Lower lobe of right lung (tissue), 2 donors: ENCODE results near the gene C2orf92. TPM values are rescaled to one million over a fixed set of nuclear protein-coding genes. Genes with fewer than 3 reads are reported as not detected.

ENCODE experiments used
- ATAC-seq, 2 donors: fragments of 200-7000 bp; cut with Tn5 transposase; one replicate each; pipeline ENCODE4 v1.9.1; 2020 to 2022; ENCODE audit warnings: mild to moderate bottlenecking in 2 of 2, moderate library complexity in 2 of 2
- DNase-seq: peaks from one replicate; pipeline ENCODE4 v3.0.0-alpha.2; 2020
- H3K27ac ChIP-seq: fragments of 200-600 bp; one replicate; pipeline ENCODE4 v1.8.0; 2022
- H3K27me3 ChIP-seq: fragments of 200-600 bp; one replicate; pipeline ENCODE4 v1.8.0; 2022; ENCODE audit warnings: low read depth
- H3K36me3 ChIP-seq: fragments of 200-600 bp; one replicate; pipeline ENCODE4 v1.8.0; 2022; ENCODE audit warnings: mild to moderate bottlenecking
- H3K4me1 ChIP-seq: fragments of 200-600 bp; one replicate; pipeline ENCODE4 v1.8.0; 2022
- H3K4me3 ChIP-seq: fragments of 200-600 bp; one replicate; pipeline ENCODE4 v1.8.0; 2022; ENCODE audit warnings: mild to moderate bottlenecking
- H3K9me3 ChIP-seq: fragments of 200-600 bp; one replicate; pipeline ENCODE4 v1.8.0; 2022
- CTCF ChIP-seq: fragments of 200-600 bp; IDR thresholded peaks from one replicate; pipeline ENCODE4 v1.8.0; 2022; ENCODE audit warnings: antibody characterized with exemption, mild to moderate bottlenecking
- intact Hi-C: fragments of 100-400 bp; cut with DNase I; formaldehyde crosslinking; loops from one replicate; pipeline ENCODE4 v1.11.0; 2022
- total RNA-seq: library from RNA; stranded (reverse); fragmentation: NEBNext Ultra II Directional; extraction: Animal tissue kit (Norgen Biotek cat#: 25700); gene quantifications from one replicate; pipeline ENCODE4 v1.2.1, GENCODE V29; 2021
- donor health status: DM: no; HTN: yes; CAD: no; lungs with severe emphysema.

C2orf92 gene
- total RNA-seq, 1 donor from 2014 or later = 15.1 TPM

- intact Hi-C loops = no loop called here
- DNase-seq = no peak
- H3K27ac ChIP-seq = no peak overlapping the region
Observed at GRCh38 chr2:97701186-97701585, 31.7 kb downstream of the C2orf92 start.

GRCh38 chr2:97701851-97702465 is 32.4 kb downstream of the C2orf92 start:
- intact Hi-C loops = no loop called here
- no peak for DNase-seq
- no peaks in the 10 kb centered on the region for H3K36me3 ChIP-seq
- no peak overlapping the region for H3K4me3 ChIP-seq
- ATAC-seq = no peak
- no peaks in the 10 kb centered on the region for H3K9me3 ChIP-seq
- H3K27ac ChIP-seq = no peak overlapping the region
- TF ChIP-seq CTCF = no peak
- H3K4me1 ChIP-seq = no peaks in the 10 kb centered on the region
- no peaks in the 10 kb centered on the region for H3K27me3 ChIP-seq

More at GRCh38 chr2:97701186-97701585, 31.7 kb downstream of the C2orf92 start:
- H3K4me1 ChIP-seq = no peaks in the 10 kb centered on the region
- no peaks in the 10 kb centered on the region for H3K27me3 ChIP-seq
- TF ChIP-seq CTCF = no peak
- no peak overlapping the region for H3K4me3 ChIP-seq
- ATAC-seq = no peak
- no peaks in the 10 kb centered on the region for H3K36me3 ChIP-seq
- H3K9me3 ChIP-seq = no peaks in the 10 kb centered on the region

- intact Hi-C loops = no loop called here
- H3K36me3 ChIP-seq = no peaks in the 10 kb centered on the region
- H3K4me3 ChIP-seq = no peak overlapping the region
Observed at GRCh38 chr2:97702731-97703470, 33.4 kb downstream of the C2orf92 start.

GRCh38 chr2:97703741-97704140 is 34.2 kb downstream of the C2orf92 start:
- intact Hi-C loops = no loop called here

More at GRCh38 chr2:97702731-97703470, 33.4 kb downstream of the C2orf92 start:
- peaks cover 7% of the 10 kb centered on the region for H3K27me3 ChIP-seq
- DNase-seq = no peak
- H3K9me3 ChIP-seq = no peaks in the 10 kb centered on the region
- no peaks in the 10 kb centered on the region for H3K4me1 ChIP-seq
- no peak for TF ChIP-seq CTCF
- H3K27ac ChIP-seq = no peak overlapping the region
- ATAC-seq = no peak

GRCh38 chr2:97704989-97705388 is 35.5 kb downstream of the C2orf92 start:
- intact Hi-C loops = no loop called here
- no peaks in the 10 kb centered on the region for H3K4me1 ChIP-seq
- no peak for DNase-seq
- H3K9me3 ChIP-seq = no peaks in the 10 kb centered on the region
- no peak overlapping the region for H3K27ac ChIP-seq
- TF ChIP-seq CTCF = no peak
- H3K36me3 ChIP-seq = no peaks in the 10 kb centered on the region
- no peak overlapping the region for H3K4me3 ChIP-seq
- no peak for ATAC-seq
- peaks cover 7% of the 10 kb centered on the region for H3K27me3 ChIP-seq

More at GRCh38 chr2:97703741-97704140, 34.2 kb downstream of the C2orf92 start:
- Histone ChIP-seq H3K4me1 (no peaks in the 10 kb centered on the region), H3K27ac (no peak overlapping the region), H3K4me3 (no peak overlapping the region), H3K27me3 (peaks cover 7% of the 10 kb centered on the region), H3K9me3 (no peaks in the 10 kb centered on the region), H3K36me3 (no peaks in the 10 kb centered on the region)
- TF ChIP-seq CTCF = no peak
- ATAC-seq (no peak), DNase-seq (no peak)
